ENCODE measurements around the gene RANBP17.
"Not testable (repeated sequence)": the region's sequence is repeated elsewhere in the genome, so short reads cannot be mapped to it uniquely, and the experiment has no call there.

The RANBP17 gene

GRCh38 chr5:171291371-171291770 is 429.6 kb downstream of the RANBP17 start:
- no peak for TF ChIP-seq CTCF (conservative IDR thresholded peaks at IDR 0.05)
- H3K27ac ChIP-seq = no peak overlapping the region

GRCh38 chr5:171295299-171295698 is 433.5 kb downstream of the RANBP17 start:
- no peak for TF ChIP-seq CTCF (conservative IDR thresholded peaks at IDR 0.05)
- no peak overlapping the region for H3K27ac ChIP-seq

GRCh38 chr5:171295801-171296200 is 434.0 kb downstream of the RANBP17 start:
- no peak for TF ChIP-seq CTCF (conservative IDR thresholded peaks at IDR 0.05)
- no peak overlapping the region for H3K27ac ChIP-seq

- not testable (repeated sequence) for H3K27ac ChIP-seq
Measured at GRCh38 chr5:171297941-171298340, 436.1 kb downstream of the RANBP17 start.

- no peak overlapping the region for H3K27ac ChIP-seq
- no peak for TF ChIP-seq CTCF (conservative IDR thresholded peaks at IDR 0.05)
Measured at GRCh38 chr5:171299228-171299627, 437.4 kb downstream of the RANBP17 start.

GRCh38 chr5:171299851-171300250 is 438.0 kb downstream of the RANBP17 start:
- TF ChIP-seq CTCF (conservative IDR thresholded peaks at IDR 0.05) = no peak
- H3K27ac ChIP-seq = no peak overlapping the region

- no peak for TF ChIP-seq CTCF (conservative IDR thresholded peaks at IDR 0.05)
- no peak overlapping the region for H3K27ac ChIP-seq
Measured at GRCh38 chr5:171300358-171300757, 438.5 kb downstream of the RANBP17 start.

- H3K27ac ChIP-seq = no peak overlapping the region
- TF ChIP-seq CTCF (conservative IDR thresholded peaks at IDR 0.05) = no peak
Measured at GRCh38 chr5:171306166-171306565, 444.3 kb downstream of the RANBP17 start.
